HCT116 (cell line): ENCODE measurements around the gene SLC25A44. TPM values are rescaled to one million over a fixed set of nuclear protein-coding genes. Genes with fewer than 3 reads are reported as not detected.
A peak's percentile ranks its signal among the peaks of the same experiment; 100 is the strongest.

Source experiments
- ATAC-seq: fragments of 200-7000 bp; cut with Tn5 transposase; 2 replicates; pipeline ENCODE4 v1.9.1; 2020; ENCODE audit warnings: mild to moderate bottlenecking, moderate library complexity
- BruUV-seq: library from RNA; stranded (reverse); fragments of 400-500 nt; replicated peaks from 2 replicates; lab custom pipeline; 2021; lab: Mats Ljungman, UMichigan
- CTCF ChIA-PET: fragments of 300-600 bp; sonication (Branson Sonifier 250); formaldehyde crosslinking; loops from one replicate; lab custom pipeline; 2021; ENCODE audit warnings: antibody characterized with exemption; lab: Charles Lee
- POLR2A ChIA-PET: fragments of 300-600, 350-600 bp; sonication (Branson Sonifier 250); formaldehyde crosslinking; loops from one replicate; lab custom pipeline; 2021; ENCODE audit warnings: antibody characterized with exemption; lab: Charles Lee
- RAD21 ChIA-PET, 2 experiments: fragments of 300-600 bp; sonication (Branson Sonifier 250); formaldehyde crosslinking; loops; one replicate each; lab custom pipeline; 2023; ENCODE audit warnings: low total read pairs in 2 of 2; ENCODE audit not compliant: uncharacterized antibody in 2 of 2, unreplicated experiment in 2 of 2, low non-redundant PET in 1 of 2; lab: Charles Lee
- DNase-seq: peaks from one replicate; pipeline ENCODE4 v3.0.0-alpha.2; 2010; ENCODE audit warnings: low read depth, low spot score
- H2AFZ ChIP-seq: fragments of 200-600 bp; shearing (Covaris generic), sonication (generic); 2 replicates; pipeline ENCODE4 v1.6.1; 2017; ENCODE audit warnings: low read depth, mixed run types, mixed read lengths, antibody characterized with exemption, low read length; ENCODE audit not compliant: poor library complexity, severe bottlenecking
- H3K27ac ChIP-seq: 2 replicates; pipeline ENCODE4 v1.5.1; 2012; ENCODE audit warnings: low read depth, low read length
- H3K27me3 ChIP-seq: fragments of 200-600 bp; sonication (generic); 2 replicates; pipeline ENCODE4 v1.6.1; 2016; ENCODE audit warnings: mixed run types, low read length, mixed read lengths; ENCODE audit not compliant: insufficient read depth
- H3K36me3 ChIP-seq, 2 experiments: fragments of 200-500 bp in 1 of 2; fragments of 200-600 bp in 1 of 2; sonication (Bioruptor generic) in 1 of 2; sonication (generic) in 1 of 2; 2 replicates each; pipeline versions ENCODE4 v1.5.1 to v1.6.1; 2014 to 2016; ENCODE audit warnings: low read length in 2 of 2, inconsistent platforms in 1 of 2, mixed read lengths in 1 of 2, mixed run types in 1 of 2; ENCODE audit not compliant: insufficient read depth in 2 of 2, control insufficient read depth in 1 of 2
- H3K4me1 ChIP-seq, 2 experiments: fragments of 200-600 bp in 1 of 2; sonication (generic) in 1 of 2; 2 replicates each; pipeline versions ENCODE4 v1.5.1 to v1.6.1; 2012 to 2017; ENCODE audit warnings: low read length in 2 of 2, inconsistent platforms in 1 of 2, mild to moderate bottlenecking in 1 of 2, mixed read lengths in 1 of 2, mixed run types in 1 of 2, moderate library complexity in 1 of 2; ENCODE audit not compliant: insufficient read depth in 2 of 2, control insufficient read depth in 1 of 2
- H3K4me2 ChIP-seq: fragments of 200-600 bp; sonication (generic); 2 replicates; pipeline ENCODE4 v1.6.1; 2017; ENCODE audit warnings: mixed run types, low read length, mixed read lengths
- H3K4me3 ChIP-seq, 2 experiments: fragments of 200-600 bp in 1 of 2; sonication (generic) in 1 of 2; replicated peaks in 1 of 2; 2 replicates each; pipeline ENCODE4 v1.5.1; 2011 to 2016; ENCODE audit warnings: low read length in 2 of 2, control low read depth in 1 of 2, low read depth in 1 of 2, mild to moderate bottlenecking in 1 of 2, mixed read lengths in 1 of 2, mixed run types in 1 of 2
- H3K79me2 ChIP-seq: fragments of 200-600 bp; sonication (generic); 2 replicates; pipeline ENCODE4 v1.6.1; 2017; ENCODE audit warnings: mild to moderate bottlenecking, mixed run types, low read length, moderate library complexity, mixed read lengths; ENCODE audit not compliant: insufficient read depth
- H3K9ac ChIP-seq: fragments of 200-600 bp; sonication (generic); 2 replicates; pipeline ENCODE4 v1.6.1; 2016; ENCODE audit warnings: low read length, mixed read lengths
- H3K9me2 ChIP-seq: fragments of 200-600 bp; sonication (generic), shearing (Covaris generic); 2 replicates; pipeline ENCODE4 v1.6.1; 2017; ENCODE audit warnings: mixed run types, mild to moderate bottlenecking, moderate library complexity; ENCODE audit not compliant: insufficient read depth
- H3K9me3 ChIP-seq, 2 experiments: fragments of 200-500 bp in 1 of 2; fragments of 200-600 bp in 1 of 2; sonication (Bioruptor generic) in 1 of 2; sonication (generic) in 1 of 2; 2 replicates each; pipeline ENCODE4 v1.6.1; 2014 to 2017; ENCODE audit warnings: low read length in 2 of 2, mixed read lengths in 2 of 2, inconsistent platforms in 1 of 2, low read depth in 1 of 2, mild to moderate bottlenecking in 1 of 2, mixed run types in 1 of 2, moderate library complexity in 1 of 2; ENCODE audit not compliant: control insufficient read depth in 1 of 2, insufficient read depth in 1 of 2
- H4K20me1 ChIP-seq: fragments of 200-600 bp; sonication (generic), shearing (Covaris generic); 2 replicates; pipeline ENCODE4 v1.6.1; 2017; ENCODE audit warnings: mixed run types, mild to moderate bottlenecking, moderate library complexity; ENCODE audit not compliant: insufficient read depth
- CEBPB ChIP-seq: IDR thresholded peaks from 2 replicates; pipeline ENCODE4 v1.6.1; 2012; ENCODE audit warnings: low read depth
- CTCF ChIP-seq, 3 experiments: fragments of 200-600 bp in 1 of 3; sonication (generic) in 1 of 3; IDR thresholded peaks in 2 of 3; conservative IDR thresholded peaks in 1 of 3; 2 replicates each; pipeline ENCODE4 v1.5.1; 2012 to 2017; ENCODE audit warnings: low read depth in 2 of 3, low read length in 2 of 3, antibody characterized with exemption in 1 of 3, borderline replicate concordance in 1 of 3, control low read depth in 1 of 3, mild to moderate bottlenecking in 1 of 3, mixed read lengths in 1 of 3, mixed run types in 1 of 3, moderate library complexity in 1 of 3; ENCODE audit not compliant: insufficient read depth in 1 of 3
- EZH2 ChIP-seq: fragments of 200-600 bp; sonication (generic); IDR thresholded peaks from 2 replicates; pipeline ENCODE4 v1.6.1; 2017; ENCODE audit warnings: antibody characterized with exemption, mixed run types
- EZH2phosphoT487 ChIP-seq: fragments of 200-600 bp; IDR thresholded peaks from 2 replicates; pipeline ENCODE4 v1.6.1; 2018; ENCODE audit warnings: antibody characterized with exemption, borderline replicate concordance
- FOSL1 ChIP-seq: IDR thresholded peaks from 2 replicates; pipeline ENCODE4 v1.6.1; 2012; ENCODE audit warnings: low read depth
- JUND ChIP-seq: IDR thresholded peaks from 2 replicates; pipeline ENCODE4 v1.6.1; 2012
- POLR2AphosphoS5 ChIP-seq: IDR thresholded peaks from 2 replicates; pipeline ENCODE4 v1.6.1; 2011; ENCODE audit warnings: mild to moderate bottlenecking, low read depth, low read length, moderate library complexity
- RAD21 ChIP-seq: IDR thresholded peaks from 2 replicates; pipeline ENCODE4 v1.6.1; 2012; ENCODE audit warnings: low read depth, mild to moderate bottlenecking
- SP1 ChIP-seq: IDR thresholded peaks from 2 replicates; pipeline ENCODE4 v1.6.1; 2012; ENCODE audit warnings: low read depth
- YY1 ChIP-seq: IDR thresholded peaks from 2 replicates; pipeline ENCODE4 v1.6.1; 2011; ENCODE audit warnings: low read length, low read depth, moderate library complexity, mild to moderate bottlenecking; ENCODE audit not compliant: insufficient replicate concordance; ENCODE audit errors: extremely low read depth
- ZFX ChIP-seq: fragments of 450-650 bp; IDR thresholded peaks from 2 replicates; pipeline ENCODE4 v1.6.1; 2017
- intact Hi-C: fragments of 100-400 bp; cut with micrococcal nuclease; formaldehyde crosslinking; loops from 2 replicates; pipeline ENCODE4 v1.10.0; 2022
- total RNA-seq: library from RNA; stranded (reverse); gene quantifications from one replicate; pipeline ENCODE4 v1.2.1, GENCODE V29; 2021; ENCODE audit not compliant: unreplicated experiment
- TF ChIP-seq, protein P1 (sequence below): IDR thresholded peaks from 2 replicates; pipeline ENCODE4 v1.6.1; 2012
- TF ChIP-seq, protein P2 (sequence below): IDR thresholded peaks from 2 replicates; pipeline ENCODE4 v1.6.1; 2012

The SLC25A44 gene
- total RNA-seq, 1 experiment from 2014 or later: 17.5 TPM

DNA sequence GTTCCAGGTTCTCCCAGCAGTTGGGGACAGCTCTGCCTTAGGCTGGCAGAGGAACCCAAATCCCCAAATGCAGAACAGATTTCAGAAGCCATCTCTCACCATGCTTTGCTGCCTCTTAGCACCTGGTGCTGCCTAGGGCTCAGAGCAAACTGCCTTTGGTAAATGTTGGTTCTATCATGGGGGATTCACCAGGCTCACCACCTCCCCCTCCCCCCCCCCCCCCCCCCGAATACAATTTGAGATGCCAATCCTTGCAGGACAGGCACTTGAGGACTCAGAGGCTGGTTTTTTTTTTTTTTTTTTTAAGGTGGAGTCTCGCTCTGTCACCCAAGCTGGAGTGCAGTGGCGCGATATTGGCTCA lies 54.4 kb downstream of the SLC25A44 start:
- intact Hi-C loops: no loop called here
- no peak overlapping the region for H3K9ac ChIP-seq
- H3K9me2 ChIP-seq: no peaks in the 10 kb centered on the region
- ChIA-PET CTCF (no interaction called here), POLR2A (no interaction called here), RAD21 (no interaction called here)
- peak overlapping the region; percentile 24; the same call in 1 of the 2 replicates for H3K27ac ChIP-seq
- DNase-seq (no peak), ATAC-seq (no peak)
- H2AFZ ChIP-seq: no peak overlapping the region
- H3K36me3 ChIP-seq: peaks cover 27 to 40% of the 10 kb centered on the region in 2 experiments
- H3K4me1 ChIP-seq: peaks cover 8 to 19% of the 10 kb centered on the region in 2 experiments
- no peak overlapping the region for H3K4me2 ChIP-seq
- H3K4me3 ChIP-seq: no peak overlapping the region
- H3K9me3 ChIP-seq: no peaks in the 10 kb centered on the region
- H3K79me2 ChIP-seq: no peaks in the 10 kb centered on the region
- H3K27me3 ChIP-seq: no peaks in the 10 kb centered on the region
- no TSS peak for BruUV-seq
- peaks cover 3% of the 10 kb centered on the region; the same call in 1 of the 2 replicates for H4K20me1 ChIP-seq
- TF ChIP-seq JUND (no peak), EZH2phosphoT487 (no peak), ZFX (no peak), RAD21 (no peak), YY1 (no peak), CTCF (IDR thresholded peaks at IDR 0.05 in 2 of 3, conservative IDR thresholded peaks at IDR 0.05 in 1 of 3; ENCODE audit: borderline replicate concordance in 1 of 3, insufficient read depth in 1 of 3, low read depth in 2 of 3, low read length in 2 of 3) (no peak), CEBPB (no peak), EZH2 (no peak), FOSL1 (no peak), POLR2AphosphoS5 (no peak), SP1 (no peak)
- TF ChIP-seq, protein P1, sequence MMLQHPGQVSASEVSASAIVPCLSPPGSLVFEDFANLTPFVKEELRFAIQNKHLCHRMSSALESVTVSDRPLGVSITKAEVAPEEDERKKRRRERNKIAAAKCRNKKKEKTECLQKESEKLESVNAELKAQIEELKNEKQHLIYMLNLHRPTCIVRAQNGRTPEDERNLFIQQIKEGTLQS: no peak
- TF ChIP-seq, protein P2, sequence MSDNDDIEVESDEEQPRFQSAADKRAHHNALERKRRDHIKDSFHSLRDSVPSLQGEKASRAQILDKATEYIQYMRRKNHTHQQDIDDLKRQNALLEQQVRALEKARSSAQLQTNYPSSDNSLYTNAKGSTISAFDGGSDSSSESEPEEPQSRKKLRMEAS: no peak
